ENCODE measurements around the gene UBXN1.

The UBXN1 gene

DNA sequence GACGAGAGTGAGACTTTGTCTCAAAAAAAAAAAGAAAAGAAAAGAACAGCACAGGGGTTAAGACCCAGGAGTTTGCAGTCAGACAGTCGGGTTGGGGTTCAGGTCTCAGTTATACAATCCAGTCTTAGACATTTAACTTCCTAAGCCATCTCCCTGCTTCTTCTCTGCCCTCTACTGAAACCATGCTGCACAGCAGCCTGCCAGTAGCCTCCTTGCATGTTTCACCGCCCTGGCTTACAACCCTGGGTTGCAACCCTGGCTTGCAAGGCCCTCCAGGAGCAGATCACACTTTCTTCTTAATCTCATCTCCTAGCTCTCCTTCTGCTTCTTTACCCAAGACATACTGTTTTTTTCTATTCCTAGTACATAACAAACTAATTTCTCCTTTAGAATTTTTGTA is 51.2 kb downstream of the UBXN1 start:
- DNase-seq: no peak
